ENCODE measurements around the gene SLC25A18.

SLC25A18 gene

GRCh38 chr22:17629173-17629489 lies 65.8 kb downstream of the SLC25A18 start:
- peaks cover 5% of the 10 kb centered on the region; the same call in 1 of the 2 replicates for H3F3A ChIP-seq (ENCODE audit: insufficient read depth, low read length)
- H3K9me3 ChIP-seq (replicated peaks; ENCODE audit: insufficient read depth, low read length) = no peaks in the 10 kb centered on the region
- H2AFZ ChIP-seq (ENCODE audit: low read length) = peak overlapping the region; percentile 53
- H3K36me3 ChIP-seq (replicated peaks; ENCODE audit: insufficient read depth, low read length) = no peaks in the 10 kb centered on the region
- H3K4me1 ChIP-seq (ENCODE audit: low read length) = no peaks in the 10 kb centered on the region
- no peaks in the 10 kb centered on the region for H4K20me1 ChIP-seq (ENCODE audit: insufficient read depth, low read length)
- H3K4me2 ChIP-seq (ENCODE audit: low read depth, low read length) = peak overlapping the region; percentile 90
- peak overlapping the region; percentile 98 for H3K4me3 ChIP-seq (ENCODE audit: low read length)
- no peak for DNase-seq
- H3K9me2 ChIP-seq (replicated peaks; ENCODE audit: insufficient read depth, low read length) = no peaks in the 10 kb centered on the region
- H3K9ac ChIP-seq (ENCODE audit: low read length) = peak overlapping the region; percentile 94
- H3K79me2 ChIP-seq (ENCODE audit: low read length) = peaks cover 50% of the 10 kb centered on the region
- peak overlapping the region; percentile 76 for H3K27ac ChIP-seq (ENCODE audit: low read length)
- H3K27me3 ChIP-seq (replicated peaks; ENCODE audit: insufficient read depth, low read length) = no peaks in the 10 kb centered on the region
- TF ChIP-seq CTCF (IDR thresholded peaks at IDR 0.05; ENCODE audit: low read length) = no peak
- TF ChIP-seq EZH2phosphoT487 (IDR thresholded peaks at IDR 0.05; ENCODE audit: low read length) = no peak
- no peak for TF ChIP-seq EZH2 (optimal IDR thresholded peaks at IDR 0.05; ENCODE audit: low read depth, low read length)

- Histone ChIP-seq H3K79me2 (ENCODE audit: low read length) (peaks cover 45% of the 10 kb centered on the region), H3K27me3 (replicated peaks; ENCODE audit: insufficient read depth, low read length) (no peaks in the 10 kb centered on the region), H3K9me3 (replicated peaks; ENCODE audit: insufficient read depth, low read length) (no peaks in the 10 kb centered on the region), H3K9ac (ENCODE audit: low read length) (peak overlapping the region; percentile 94; the same call in 1 of the 2 replicates), H4K20me1 (ENCODE audit: insufficient read depth, low read length) (no peaks in the 10 kb centered on the region), H3K4me2 (ENCODE audit: low read depth, low read length) (peak overlapping the region; percentile 90), H3K4me3 (ENCODE audit: low read length) (peak overlapping the region; percentile 98; the same call in 1 of the 2 replicates), H3K9me2 (replicated peaks; ENCODE audit: insufficient read depth, low read length) (no peaks in the 10 kb centered on the region), H2AFZ (ENCODE audit: low read length) (peak overlapping the region; percentile 53; the same call in 1 of the 2 replicates), H3K27ac (ENCODE audit: low read length) (no peak overlapping the region), H3F3A (ENCODE audit: insufficient read depth, low read length) (peaks cover 5% of the 10 kb centered on the region; the same call in 1 of the 2 replicates), H3K36me3 (replicated peaks; ENCODE audit: insufficient read depth, low read length) (no peaks in the 10 kb centered on the region), H3K4me1 (ENCODE audit: low read length) (no peaks in the 10 kb centered on the region)
- no peak for DNase-seq
- TF ChIP-seq EZH2 (optimal IDR thresholded peaks at IDR 0.05; ENCODE audit: low read depth, low read length) = no peak
- no peak for TF ChIP-seq EZH2phosphoT487 (IDR thresholded peaks at IDR 0.05; ENCODE audit: low read length)
- TF ChIP-seq CTCF (IDR thresholded peaks at IDR 0.05; ENCODE audit: low read length) = no peak
These were observed 66.3 kb downstream of the SLC25A18 start for GRCh38 chr22:17629641-17630040.

- H3K79me2 ChIP-seq (ENCODE audit: low read length) = peaks cover 31% of the 10 kb centered on the region
- H3K36me3 ChIP-seq (replicated peaks; ENCODE audit: insufficient read depth, low read length) = no peaks in the 10 kb centered on the region
- no peaks in the 10 kb centered on the region for H3K9me2 ChIP-seq (replicated peaks; ENCODE audit: insufficient read depth, low read length)
- no peaks in the 10 kb centered on the region for H3K27me3 ChIP-seq (replicated peaks; ENCODE audit: insufficient read depth, low read length)
- no peak for TF ChIP-seq EZH2 (optimal IDR thresholded peaks at IDR 0.05; ENCODE audit: low read depth, low read length)
- TF ChIP-seq CTCF (IDR thresholded peaks at IDR 0.05; ENCODE audit: low read length) = no peak
- TF ChIP-seq EZH2phosphoT487 (IDR thresholded peaks at IDR 0.05; ENCODE audit: low read length) = no peak
- H3K4me2 ChIP-seq (ENCODE audit: low read depth, low read length) = no peak overlapping the region
- no peaks in the 10 kb centered on the region for H4K20me1 ChIP-seq (ENCODE audit: insufficient read depth, low read length)
- no peaks in the 10 kb centered on the region for H3K4me1 ChIP-seq (ENCODE audit: low read length)
- no peak overlapping the region for H2AFZ ChIP-seq (ENCODE audit: low read length)
- DNase-seq = no peak
- H3K27ac ChIP-seq (ENCODE audit: low read length) = no peak overlapping the region
- H3K9me3 ChIP-seq (replicated peaks; ENCODE audit: insufficient read depth, low read length) = no peaks in the 10 kb centered on the region
- H3F3A ChIP-seq (ENCODE audit: insufficient read depth, low read length) = peaks cover 5% of the 10 kb centered on the region; the same call in 1 of the 2 replicates
- H3K4me3 ChIP-seq (ENCODE audit: low read length) = no peak overlapping the region
- no peak overlapping the region for H3K9ac ChIP-seq (ENCODE audit: low read length)
These were observed 67.8 kb downstream of the SLC25A18 start for GRCh38 chr22:17631076-17631565.

Data from MM.1S (cell line).